ENCODE measurements around the gene ZNF783.

GRCh38 chr7:149329766-149330334, 67.9 kb downstream of the ZNF783 start:
- TF ChIP-seq CTCF (IDR thresholded peaks at IDR 0.05) (no peak), POLR2A (IDR thresholded peaks at IDR 0.05) (no peak)

Data from ovary (tissue), 3 donors.